NCI-H345 treated with DMSO at 0.1 percent for 48 hours (cell line): ENCODE results near the gene FOXJ3.

Source experiments
- DNase-seq: peaks from one replicate; lab custom pipeline; 2025; ENCODE audit not compliant: unreplicated experiment; lab: John Stamatoyannopoulos, UW

FOXJ3 gene

GRCh38 chr1:42170779-42171621 is 164.0 kb downstream of the FOXJ3 start:
- DNase-seq = peak; percentile 38

GRCh38 chr1:42168763-42169162 is 166.3 kb downstream of the FOXJ3 start:
- peak; percentile 80 for DNase-seq

DNA sequence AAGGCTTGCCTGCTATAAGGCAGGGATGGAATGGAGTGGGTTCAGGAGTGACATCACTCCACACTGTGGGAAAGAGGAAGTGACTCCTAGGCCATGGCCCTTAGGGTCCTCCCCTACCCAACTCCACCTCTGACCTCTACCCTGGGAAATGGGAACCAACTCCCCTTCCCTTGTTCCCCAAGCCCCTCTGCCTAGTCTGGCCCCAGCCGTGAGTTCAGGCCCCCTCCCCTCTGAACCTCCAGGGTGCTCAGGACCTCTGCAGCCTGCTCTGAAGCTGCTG is 166.7 kb downstream of the FOXJ3 start:
- DNase-seq = no peak

DNA sequence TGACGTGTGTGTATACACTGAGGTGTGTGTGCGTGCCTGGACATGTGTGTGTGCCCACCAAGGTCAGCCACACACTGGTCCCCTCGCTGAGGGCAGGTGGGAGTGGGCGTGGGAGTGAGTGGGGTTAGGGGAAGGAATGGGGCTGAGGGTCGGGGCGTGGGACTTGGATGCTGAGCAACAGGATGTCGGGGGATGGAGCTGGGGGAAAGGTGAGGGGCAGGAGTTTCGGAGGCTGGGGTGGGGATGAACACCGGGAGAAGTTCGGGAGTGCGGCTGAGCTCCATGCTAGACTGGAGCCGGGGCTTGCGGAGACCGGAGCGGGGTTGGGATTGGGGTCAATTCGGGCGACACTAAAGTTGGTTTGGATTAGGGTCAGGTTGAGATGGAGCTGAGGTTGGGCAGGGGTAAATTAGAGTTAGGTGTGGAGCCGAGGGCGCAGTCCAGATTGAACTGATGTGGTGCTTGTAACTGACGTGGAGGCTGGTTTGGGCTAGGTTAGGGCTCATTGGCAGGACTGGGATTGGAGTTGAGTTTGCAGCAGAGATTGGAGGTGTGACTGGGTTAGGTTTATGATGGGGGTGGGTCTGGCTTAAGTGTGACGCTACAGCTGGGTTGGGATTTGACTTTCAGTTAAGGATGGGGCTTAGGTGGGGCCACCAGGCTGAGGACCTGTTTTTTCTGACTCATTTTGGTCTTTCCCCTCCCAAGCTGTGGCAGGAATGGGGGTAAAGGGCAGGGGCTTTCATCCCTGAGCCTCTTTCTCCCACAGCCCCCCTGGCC is 167.2 kb downstream of the FOXJ3 start:
- DNase-seq = no peak

DNA sequence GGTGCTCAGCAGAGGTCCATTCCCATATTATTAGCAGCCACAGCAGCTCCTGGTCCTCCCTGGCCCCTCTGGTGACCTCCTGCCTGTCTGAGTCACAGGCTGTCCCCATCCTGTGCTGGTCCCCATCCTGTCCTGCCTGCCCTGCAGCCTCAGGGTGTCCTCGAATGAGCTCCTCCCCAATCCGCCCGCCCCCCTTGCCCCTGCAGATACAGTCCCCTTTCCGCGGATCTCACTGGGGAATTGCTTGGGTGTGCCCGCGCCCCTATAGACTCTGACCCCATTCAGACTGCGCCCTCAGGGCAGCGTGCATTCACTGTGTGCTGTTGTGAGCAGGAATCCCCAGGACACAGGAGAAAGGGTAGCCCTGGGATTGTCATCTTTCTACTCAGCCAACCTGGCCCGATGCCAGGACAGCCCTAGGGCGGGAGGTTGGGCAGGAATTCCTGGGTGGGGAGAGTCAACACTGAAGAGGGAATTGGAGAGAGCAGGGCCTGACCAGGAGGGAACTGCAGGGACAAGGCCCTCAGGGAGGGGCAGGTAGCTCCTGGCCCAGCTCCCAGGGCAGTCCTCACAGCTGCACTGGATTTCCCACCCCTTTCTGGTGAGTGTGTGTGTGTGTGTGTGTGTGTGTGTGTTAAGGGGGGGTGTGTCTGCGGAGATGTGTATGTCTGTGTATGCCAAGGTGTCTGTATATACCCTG is 169.4 kb downstream of the FOXJ3 start:
- DNase-seq = peak; percentile 94

DNA sequence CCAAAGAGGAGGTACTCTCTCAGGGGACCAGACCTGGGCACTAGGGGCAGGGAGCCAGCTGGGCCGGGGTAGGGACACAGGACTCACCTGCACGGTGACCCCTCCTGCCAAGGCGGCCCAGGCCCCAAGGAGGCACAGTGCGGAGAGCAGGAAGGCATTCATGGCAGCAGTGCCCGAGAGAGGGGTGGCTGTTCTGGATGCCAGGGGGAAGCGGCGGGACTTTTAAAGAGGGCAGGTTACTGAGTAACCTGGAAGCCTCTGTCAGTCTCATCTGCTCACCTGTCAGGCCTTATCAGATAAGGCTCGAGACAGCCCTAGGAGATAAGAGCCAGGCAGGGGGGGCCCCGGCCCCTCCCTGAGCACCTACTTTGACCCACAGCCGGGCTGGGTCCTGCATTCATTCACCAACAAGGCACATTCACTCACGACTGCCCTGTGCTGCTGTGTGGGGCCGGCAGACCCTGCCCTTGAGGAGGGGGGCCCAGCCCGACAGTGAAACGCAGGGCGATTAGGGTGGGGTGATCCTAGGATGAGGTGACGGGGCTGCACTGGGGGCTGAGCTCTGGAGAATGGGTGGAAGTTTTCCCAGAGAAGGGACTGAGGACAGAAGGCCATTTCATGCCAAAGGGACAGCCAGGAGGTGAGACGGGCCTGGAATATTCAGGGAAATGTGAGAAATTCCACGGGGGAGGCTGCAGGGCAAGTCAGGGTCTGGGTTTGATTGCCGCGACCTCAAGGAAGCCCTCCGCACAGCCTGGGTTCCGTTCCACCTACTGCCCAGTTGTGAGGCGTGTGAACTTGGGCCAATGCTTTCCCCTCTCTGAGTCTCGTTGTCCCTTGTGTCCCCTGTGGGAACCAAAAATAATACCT is 170.2 kb downstream of the FOXJ3 start, which contains the start of gene GUCA2A:
Gene GUCA2A (minus strand): TSS at position 195 of the 870 bp plus-strand sequence. CDS start 33 bp downstream, at position 162.
- no peak for DNase-seq

GRCh38 chr1:42163536-42164503 is 171.2 kb downstream of the FOXJ3 start:
- no peak for DNase-seq

DNA sequence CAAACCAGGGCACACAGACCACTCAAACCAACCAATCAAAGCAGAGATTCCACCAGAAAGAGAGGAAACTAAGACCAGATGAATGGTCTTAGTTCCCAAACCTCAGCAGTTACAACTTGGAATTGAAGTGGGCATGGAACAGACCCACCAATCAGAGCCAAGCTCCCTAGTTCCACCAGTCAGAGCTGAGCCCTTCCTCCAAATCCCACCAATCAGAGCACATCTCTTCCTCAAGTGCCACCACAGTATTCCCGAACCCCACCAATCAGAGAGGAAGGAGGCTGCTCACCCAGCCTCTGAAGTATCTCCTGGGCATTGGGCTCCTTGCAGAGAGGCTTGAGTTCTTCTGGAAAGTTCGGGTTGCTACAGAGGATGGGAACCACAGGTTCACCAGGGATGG is 171.9 kb downstream of the FOXJ3 start:
- no peak for DNase-seq

- no peak for DNase-seq
Observed at GRCh38 chr1:42162181-42162580, 172.9 kb downstream of the FOXJ3 start.

GRCh38 chr1:42158189-42158588 is 176.8 kb downstream of the FOXJ3 start:
- no peak for DNase-seq

DNA sequence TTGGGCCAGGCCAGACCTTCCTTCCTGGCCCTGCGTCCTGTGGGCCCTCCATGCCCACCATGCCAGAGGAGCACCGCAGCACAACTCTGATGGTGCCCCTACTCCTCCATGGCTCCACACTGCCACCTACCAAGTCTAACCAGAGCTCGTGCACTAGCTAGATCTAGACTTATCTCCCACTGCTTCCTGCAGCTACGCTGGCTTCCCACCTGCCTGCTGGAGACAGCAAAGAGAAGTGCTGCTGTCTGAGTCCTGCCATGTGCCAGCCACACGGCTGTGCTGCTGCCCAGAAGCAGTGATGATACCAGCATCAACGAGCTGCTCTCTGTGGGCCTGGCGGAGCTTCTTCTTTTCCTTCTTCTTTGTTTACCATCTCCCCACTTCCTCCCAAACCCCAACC is 177.4 kb downstream of the FOXJ3 start:
- no peak for DNase-seq

DNA sequence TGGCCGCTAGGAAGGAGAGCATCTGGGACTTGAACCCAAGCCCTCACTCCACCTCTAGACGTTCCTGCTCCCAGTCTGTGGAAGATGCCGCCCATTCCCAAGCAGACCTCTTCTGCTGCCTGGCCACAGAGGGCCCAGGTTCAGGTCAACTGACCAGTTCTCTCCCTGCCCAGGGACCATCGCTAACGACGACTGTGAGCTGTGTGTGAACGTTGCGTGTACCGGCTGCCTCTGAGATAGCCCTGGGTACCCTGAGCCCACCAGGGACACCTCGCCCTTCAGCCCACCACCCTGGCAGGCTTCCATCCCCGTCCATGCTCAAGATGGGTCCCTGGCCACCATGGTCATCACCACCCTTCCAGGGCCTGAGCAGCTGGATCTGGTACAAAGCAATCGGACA is 179.7 kb downstream of the FOXJ3 start:
- no peak for DNase-seq

DNA sequence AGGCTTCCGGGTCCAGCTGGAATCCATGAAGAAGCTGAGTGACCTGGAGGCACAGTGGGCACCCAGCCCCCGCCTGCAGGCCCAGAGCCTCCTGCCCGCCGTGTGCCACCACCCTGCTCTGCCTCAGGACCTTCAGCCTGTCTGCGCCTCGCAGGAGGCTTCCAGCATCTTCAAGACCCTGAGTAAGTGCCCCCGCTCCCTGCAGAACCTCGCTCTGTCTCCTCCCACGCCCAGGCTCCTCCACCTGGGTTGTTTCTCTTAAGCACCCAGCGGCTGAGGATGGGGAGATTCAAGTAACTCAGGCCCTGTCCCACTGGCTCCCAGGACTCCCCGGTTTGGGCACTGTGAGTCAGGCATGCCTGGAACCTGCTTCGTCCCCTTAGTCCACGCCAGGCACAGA is 180.3 kb downstream of the FOXJ3 start:
- no peak for DNase-seq

DNA sequence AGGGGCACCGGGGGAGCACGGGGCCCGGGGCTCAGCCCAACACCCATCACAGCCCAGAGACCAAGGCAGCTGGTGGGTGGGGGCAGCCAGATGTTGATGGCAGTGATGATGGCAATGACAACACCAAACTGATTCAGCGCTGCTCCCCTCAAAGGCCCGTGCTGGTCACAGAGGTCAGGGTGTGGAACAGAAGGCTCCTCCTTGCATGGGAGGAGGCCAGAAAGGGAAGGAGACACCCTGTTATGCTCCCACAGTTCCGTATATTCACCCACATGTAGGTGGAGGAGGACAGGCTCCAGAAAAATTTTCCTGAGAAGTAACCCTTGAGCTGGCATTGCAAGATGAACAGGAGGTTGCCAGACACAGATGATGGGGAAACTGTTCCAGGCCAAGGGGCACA is 181.4 kb downstream of the FOXJ3 start:
- no peak for DNase-seq

DNA sequence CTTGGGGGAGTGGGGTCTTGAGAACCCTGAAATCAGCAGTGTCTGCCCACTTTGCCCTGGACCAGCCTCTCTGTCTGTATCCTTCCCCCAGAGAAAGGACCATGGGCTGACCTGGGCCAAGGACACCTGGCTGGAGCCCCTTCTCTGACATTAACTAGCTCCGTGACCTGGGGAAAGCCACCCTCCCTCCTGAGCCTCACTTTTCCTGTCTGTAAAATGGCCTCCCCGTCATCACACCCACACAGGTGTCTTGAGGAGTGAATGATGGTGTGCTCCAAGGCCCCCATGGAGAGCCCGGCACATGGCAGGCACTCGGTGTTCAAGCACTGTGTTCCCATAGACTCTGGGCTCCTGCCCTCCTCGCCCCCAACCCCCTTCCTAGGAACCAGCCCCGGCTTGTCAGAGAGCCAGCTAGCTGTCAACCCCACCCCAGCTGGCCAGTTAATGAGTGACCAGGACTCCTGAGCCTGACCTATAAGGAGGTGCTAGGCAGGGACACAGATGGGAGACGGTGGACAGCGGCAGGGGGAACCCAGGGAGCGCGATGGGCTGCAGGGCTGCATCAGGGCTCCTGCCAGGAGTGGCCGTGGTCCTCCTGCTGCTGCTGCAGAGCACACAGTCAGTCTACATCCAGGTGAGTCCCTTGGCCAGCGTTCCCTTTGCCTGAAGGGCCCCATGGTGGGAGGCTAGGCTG is 182.0 kb downstream of the FOXJ3 start, which contains the start of gene GUCA2B:
Gene GUCA2B (plus strand): TSS at position 504 of the 694 bp plus-strand sequence. CDS start 41 bp downstream, at position 545.
- no peak for DNase-seq

GRCh38 chr1:42152119-42152518 is 182.9 kb downstream of the FOXJ3 start:
- no peak for DNase-seq

GRCh38 chr1:42150651-42151050 is 184.4 kb downstream of the FOXJ3 start:
- no peak for DNase-seq

GRCh38 chr1:42148166-42148565 is 186.9 kb downstream of the FOXJ3 start:
- no peak for DNase-seq
